Transverse colon (tissue), 4 donors: Measurements from ENCODE around the gene TTLL5. TPM values are rescaled to one million over a fixed set of nuclear protein-coding genes. Genes with fewer than 3 reads are reported as not detected.

Experiments used
- DNase-seq: peaks from one replicate; pipeline ENCODE4 v3.0.0-alpha.2; 2019
- H3K27ac ChIP-seq, 4 donors: fragments of 200-600 bp; sonication (generic); 2 replicates each; pipeline ENCODE4 v1.5.1; 2016 to 2018; ENCODE audit warnings: inconsistent platforms in 4 of 4
- H3K27me3 ChIP-seq: fragments of 200-600 bp; sonication (generic); 2 replicates; pipeline ENCODE4 v1.5.1; 2017; ENCODE audit warnings: inconsistent platforms
- H3K36me3 ChIP-seq, 4 donors: fragments of 200-600 bp; sonication (generic); 2 replicates each; pipeline ENCODE4 v1.5.1; 2017 to 2019; ENCODE audit warnings: inconsistent platforms in 4 of 4
- H3K4me1 ChIP-seq, 4 donors: fragments of 200-600 bp; sonication (generic); 2 replicates each; pipeline ENCODE4 v1.5.1; 2017 to 2020; ENCODE audit warnings: inconsistent platforms in 4 of 4
- H3K4me3 ChIP-seq, 4 donors: fragments of 200-600 bp; sonication (generic); 1 replicate in 1 of 4; 2 replicates in 3 of 4; pipeline versions ENCODE4 v1.5.1 to v1.6.1; 2017 to 2019; ENCODE audit warnings: inconsistent platforms in 4 of 4
- H3K9me3 ChIP-seq, 2 donors: fragments of 200-600 bp; sonication (generic); 2 replicates each; pipeline ENCODE4 v1.5.1; 2017 to 2019; ENCODE audit warnings: inconsistent platforms in 2 of 2
- EP300 ChIP-seq: sonication (generic); formaldehyde crosslinking; IDR thresholded peaks from one replicate; pipeline ENCODE4 v1.6.1; 2017; ENCODE audit warnings: antibody characterized with exemption, low read depth
- POLR2A ChIP-seq: fragments of 450-650 bp; IDR thresholded peaks from one replicate; pipeline ENCODE4 v1.6.1; 2016; ENCODE audit warnings: antibody characterized with exemption, mild to moderate bottlenecking, moderate library complexity
- POLR2AphosphoS5 ChIP-seq, 3 donors: sonication (generic); formaldehyde crosslinking; IDR thresholded peaks; one replicate each; pipeline ENCODE4 v1.6.1; 2016; ENCODE audit warnings: antibody characterized with exemption in 3 of 3
- WGBS, 2 donors: methylation state at CpG; one replicate each; pipeline ENCODE4 v1.1.5; 2018; ENCODE audit warnings: low coverage in 1 of 2; 5-methylcytosine and 5-hydroxymethylcytosine counted together
- in situ Hi-C, 4 donors: fragments of 200-750 bp; cut with MboI; loops; one replicate each; pipeline versions ENCODE4 v1.15.0 to v1.15.1; 2017; ENCODE audit warnings: low sequenced_read_pairs in 3 of 4, low pct_ligation_motif_present in 1 of 4, low pct_unique_long_range_greater_than_20kb in 1 of 4
- intact Hi-C: fragments of 100-400 bp; cut with DNase I; formaldehyde crosslinking; loops from one replicate; pipeline ENCODE4 v1.15.1; 2023; ENCODE audit warnings: low total_unique reads
- total RNA-seq, 4 donors: library from RNA; depleted of rRNA; stranded (reverse); fragments of >200 nt; gene quantifications; one replicate each; pipeline ENCODE4 v1.1.0, GENCODE V29; 2016
- TF ChIP-seq, protein P1 (sequence below), 5 experiments: fragments of 200-600 bp in 3 of 5; fragments of 450-650 bp in 2 of 5; sonication (generic) in 3 of 5; IDR thresholded peaks; 1 replicate in 2 of 5; 2 replicates in 3 of 5; pipeline ENCODE4 v1.5.1; 2016 to 2017; ENCODE audit warnings: antibody characterized with exemption in 5 of 5, inconsistent platforms in 3 of 5, mild to moderate bottlenecking in 2 of 5, moderate library complexity in 1 of 5

TTLL5 gene
- total RNA-seq, 4 donors from 2014 or later, result 16.1 to 264 (median 40.8) TPM

DNA sequence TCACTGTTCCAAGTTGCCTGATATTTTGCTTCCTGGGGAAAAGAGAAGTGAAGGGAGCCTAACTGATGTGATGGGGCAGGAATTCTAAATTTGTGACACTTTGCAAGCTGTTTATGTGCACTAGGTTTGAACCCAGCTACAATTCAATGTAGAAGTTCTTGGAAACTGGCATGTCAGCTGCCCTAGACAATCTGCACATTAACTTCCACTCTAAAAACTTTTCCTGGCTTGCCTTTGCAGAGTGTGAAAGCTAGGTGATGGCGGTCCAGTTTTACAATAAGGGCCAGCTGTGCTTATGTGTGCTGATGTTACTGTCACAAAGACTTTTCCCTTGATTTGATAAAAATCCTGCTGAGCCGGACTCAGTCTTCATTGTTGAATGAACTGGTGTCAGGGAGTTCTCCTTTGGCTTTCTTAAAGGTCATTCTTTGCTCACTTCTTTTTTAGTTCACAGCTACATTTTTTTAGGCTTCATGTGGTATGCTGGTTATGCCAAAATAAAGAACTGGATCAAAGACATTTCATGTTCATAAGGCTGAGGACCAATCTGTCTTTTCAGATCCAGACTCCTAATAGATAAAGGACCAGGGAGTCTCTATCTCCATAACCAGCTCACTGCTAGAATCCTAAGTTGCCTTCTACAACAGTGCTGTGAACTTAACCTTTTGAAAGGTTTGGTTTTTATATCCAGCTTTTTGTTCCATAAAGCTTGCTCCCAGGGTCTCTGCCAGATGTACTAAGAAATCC, 187.3 kb downstream of the TTLL5 start:
- TF ChIP-seq, protein P1, sequence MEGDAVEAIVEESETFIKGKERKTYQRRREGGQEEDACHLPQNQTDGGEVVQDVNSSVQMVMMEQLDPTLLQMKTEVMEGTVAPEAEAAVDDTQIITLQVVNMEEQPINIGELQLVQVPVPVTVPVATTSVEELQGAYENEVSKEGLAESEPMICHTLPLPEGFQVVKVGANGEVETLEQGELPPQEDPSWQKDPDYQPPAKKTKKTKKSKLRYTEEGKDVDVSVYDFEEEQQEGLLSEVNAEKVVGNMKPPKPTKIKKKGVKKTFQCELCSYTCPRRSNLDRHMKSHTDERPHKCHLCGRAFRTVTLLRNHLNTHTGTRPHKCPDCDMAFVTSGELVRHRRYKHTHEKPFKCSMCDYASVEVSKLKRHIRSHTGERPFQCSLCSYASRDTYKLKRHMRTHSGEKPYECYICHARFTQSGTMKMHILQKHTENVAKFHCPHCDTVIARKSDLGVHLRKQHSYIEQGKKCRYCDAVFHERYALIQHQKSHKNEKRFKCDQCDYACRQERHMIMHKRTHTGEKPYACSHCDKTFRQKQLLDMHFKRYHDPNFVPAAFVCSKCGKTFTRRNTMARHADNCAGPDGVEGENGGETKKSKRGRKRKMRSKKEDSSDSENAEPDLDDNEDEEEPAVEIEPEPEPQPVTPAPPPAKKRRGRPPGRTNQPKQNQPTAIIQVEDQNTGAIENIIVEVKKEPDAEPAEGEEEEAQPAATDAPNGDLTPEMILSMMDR (IDR thresholded peaks at IDR 0.05), result no peak
- TF ChIP-seq POLR2A (no peak), POLR2AphosphoS5 (IDR thresholded peaks at IDR 0.05) (no peak), EP300 (no peak)
- H3K36me3 ChIP-seq, result no peaks in the 10 kb centered on the region
- peaks cover 0 to 4% (median 1%) of the 10 kb centered on the region in 4 donors for H3K4me1 ChIP-seq
- H3K27ac ChIP-seq, result no peak overlapping the region
- no peaks in the 10 kb centered on the region for H3K27me3 ChIP-seq
- in situ Hi-C loops, result no loop called here
- 60 to 90% methylated on average over 1 to 2 of the region's 2 CpGs for WGBS, 2 donors
- intact Hi-C loops, result no loop called here
- H3K4me3 ChIP-seq, result no peak overlapping the region
- no peak for DNase-seq
- H3K9me3 ChIP-seq, result no peaks in the 10 kb centered on the region

DNA sequence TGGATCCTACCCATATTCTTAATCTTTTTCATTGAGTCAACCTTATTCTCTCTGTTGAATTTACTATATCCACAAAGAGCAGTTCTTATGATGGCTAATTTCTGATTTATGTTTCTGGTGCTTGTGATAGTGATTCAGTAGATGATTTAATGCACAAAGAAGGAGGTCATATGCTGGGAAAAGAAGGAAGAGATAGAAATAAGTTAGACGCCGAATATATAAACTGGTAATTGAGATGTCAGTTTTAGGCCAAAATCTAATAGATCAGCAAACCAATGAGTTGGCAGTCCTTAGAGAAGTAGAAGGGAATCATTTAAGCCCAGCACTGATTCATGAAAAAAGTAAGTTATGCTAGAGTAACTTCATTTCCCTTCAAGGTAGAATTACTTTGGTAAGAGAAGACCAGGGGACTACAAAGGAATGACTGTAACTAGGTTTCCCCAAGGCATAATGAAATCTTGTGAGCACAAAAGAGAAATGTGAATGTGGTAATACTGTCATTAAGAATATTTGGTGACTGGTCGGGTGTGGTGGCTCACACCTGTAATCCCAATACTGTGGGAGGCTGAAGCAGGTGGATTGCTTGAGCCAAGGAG, 188.4 kb downstream of the TTLL5 start:
- in situ Hi-C loops, result no loop called here
- Histone ChIP-seq H3K27me3 (no peaks in the 10 kb centered on the region), H3K36me3 (no peaks in the 10 kb centered on the region), H3K9me3 (no peaks in the 10 kb centered on the region), H3K4me3 (no peak overlapping the region), H3K27ac (no peak overlapping the region), H3K4me1 (peaks cover 0 to 4% (median 1%) of the 10 kb centered on the region in 4 donors)
- intact Hi-C loops, result no loop called here
- 79 to 84% methylated on average over 2 to 3 of the region's 3 CpGs for WGBS, 2 donors
- no peak for DNase-seq
- TF ChIP-seq, protein P1 (IDR thresholded peaks at IDR 0.05), result no peak

DNA sequence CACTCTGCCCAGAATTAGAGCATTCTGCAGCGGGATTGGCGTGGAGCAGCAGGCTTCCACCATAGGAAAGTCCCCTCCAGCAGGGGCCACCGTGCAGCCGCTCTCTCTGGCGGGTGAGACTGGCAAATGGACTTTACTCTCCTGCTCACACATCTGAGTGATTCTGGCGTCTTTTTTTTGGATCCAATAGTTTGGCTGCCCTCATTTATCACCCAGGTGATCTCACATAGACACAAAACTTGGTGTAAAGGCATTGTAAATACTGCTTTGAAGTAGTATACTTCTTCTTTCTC, 190.5 kb downstream of the TTLL5 start:
- in situ Hi-C loops (no loop called here), intact Hi-C loops (no loop called here)
- WGBS, 2 donors, result 85% methylated on average over 6 of the region's 6 CpGs; no CpG with 5 or more reads in 1 of the 2 donors
- Histone ChIP-seq H3K27me3 (no peaks in the 10 kb centered on the region), H3K4me1 (peaks cover 0 to 2% (median 0%) of the 10 kb centered on the region in 4 donors), H3K9me3 (no peaks in the 10 kb centered on the region), H3K36me3 (peaks cover 0 to 4% (median 0%) of the 10 kb centered on the region in 4 donors), H3K27ac (no peak overlapping the region), H3K4me3 (no peak overlapping the region)
- TF ChIP-seq, protein P1 (IDR thresholded peaks at IDR 0.05), result no peak
- no peak for TF ChIP-seq EP300
- DNase-seq, result no peak

DNA sequence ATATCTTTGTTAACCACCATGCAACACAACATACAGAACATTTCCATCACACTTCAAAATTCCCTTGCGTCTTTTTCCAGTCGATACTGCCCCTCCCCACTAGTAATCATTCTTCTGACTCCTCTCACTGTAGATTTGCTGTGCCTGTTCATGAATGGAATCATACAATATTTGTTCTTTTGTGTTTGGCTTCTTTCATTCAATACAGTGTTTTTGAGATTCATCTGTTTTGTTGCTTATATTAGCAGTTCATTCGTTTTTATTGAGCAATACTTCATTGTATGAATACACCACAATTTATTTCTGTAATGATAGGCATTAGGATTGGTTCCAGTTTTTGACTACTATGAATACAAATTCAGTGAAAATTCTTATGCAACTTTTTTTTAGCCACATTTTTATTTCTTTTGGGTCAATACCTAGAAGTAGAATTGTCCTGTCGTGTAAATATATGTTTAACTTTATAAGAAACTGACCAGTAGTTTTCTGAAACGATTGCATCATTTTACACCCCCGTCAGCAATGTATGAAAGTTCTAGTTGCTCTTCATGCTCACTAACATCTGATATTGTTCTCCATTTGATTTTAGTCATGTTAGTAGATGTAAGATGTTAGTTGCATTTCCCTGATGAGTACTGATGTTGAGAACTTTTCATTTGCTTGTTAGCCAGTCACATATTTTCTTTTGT, 193.2 kb downstream of the TTLL5 start:
- Histone ChIP-seq H3K4me3 (no peak overlapping the region), H3K36me3 (peaks cover 0 to 4% (median 0%) of the 10 kb centered on the region in 4 donors), H3K4me1 (peaks cover 0 to 2% (median 0%) of the 10 kb centered on the region in 4 donors), H3K27me3 (no peaks in the 10 kb centered on the region), H3K27ac (no peak overlapping the region), H3K9me3 (no peaks in the 10 kb centered on the region)
- intact Hi-C loops, result no loop called here
- no peak for TF ChIP-seq POLR2A
- no peak for TF ChIP-seq POLR2AphosphoS5 (IDR thresholded peaks at IDR 0.05)
- TF ChIP-seq EP300, result no peak
- TF ChIP-seq, protein P1 (IDR thresholded peaks at IDR 0.05), result no peak
- 80 to 82% methylated on average over 6 of the region's 6 CpGs for WGBS, 2 donors
- no peak for DNase-seq
- in situ Hi-C loops, result no loop called here
